ENCODE data around the gene UGT1A5. TPM values are rescaled to one million over a fixed set of nuclear protein-coding genes. Genes with fewer than 3 reads are reported as not detected.

The UGT1A5 gene
- total and polyA plus RNA-seq, 2 of the 4 experiments (the other 2 are of a cell fraction) = not detected

DNA sequence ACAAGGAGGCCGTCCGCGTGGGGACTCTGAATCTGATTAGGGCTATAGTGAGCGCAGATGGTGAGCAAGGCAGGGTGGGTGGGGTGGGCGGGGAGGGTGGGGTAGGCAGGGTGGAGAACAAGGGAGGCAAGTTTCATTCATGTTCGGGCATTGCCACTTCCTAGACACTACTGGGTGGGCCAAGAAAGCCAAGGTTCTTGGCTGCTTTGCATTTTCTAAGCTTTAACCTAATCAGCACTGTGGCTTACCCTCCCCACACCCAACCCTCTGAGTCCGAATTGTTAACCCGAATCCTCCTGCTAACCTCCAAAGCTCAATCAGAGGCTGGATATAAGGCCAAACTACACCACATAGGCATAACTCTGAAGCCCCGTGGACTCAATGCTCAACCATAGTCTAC, 83.5 kb downstream of the UGT1A5 start:
- Histone ChIP-seq H3K36me3 (ENCODE audit: control insufficient read depth, insufficient read depth, low read length) (no peaks in the 10 kb centered on the region), H2AK9ac (replicated peaks; ENCODE audit: low read depth, low read length, poor library complexity) (no peak overlapping the region), H3K4me1 (ENCODE audit: control insufficient read depth, insufficient read depth, low read length) (no peaks in the 10 kb centered on the region), H3K4me2 (ENCODE audit: low read depth, low read length) (no peak overlapping the region), H4K91ac (ENCODE audit: insufficient read depth, low read depth, low read length) (no peak overlapping the region), H4K8ac (ENCODE audit: low read depth in 2 of 2, low read length in 2 of 2) (no peak overlapping the region), H3K56ac (ENCODE audit: extremely low read depth, insufficient read depth, low read length) (no peak overlapping the region), H2BK15ac (ENCODE audit: low read depth, low read length) (no peak overlapping the region), H3K27ac (ENCODE audit: insufficient read depth, low read length) (no peak overlapping the region), H3K9me3 (ENCODE audit: control insufficient read depth, insufficient read depth, low read length) (no peaks in the 10 kb centered on the region; the same call in 1 of the 2 replicates), H2BK5ac (ENCODE audit: low read depth, low read length, poor library complexity, severe bottlenecking) (no peak overlapping the region), H3K18ac (ENCODE audit: low read depth, low read length) (no peak overlapping the region), H2AFZ (replicated peaks; ENCODE audit: low read length, poor library complexity) (no peak overlapping the region), H3K9ac (ENCODE audit: low read depth, low read length) (no peak overlapping the region), H2AK5ac (ENCODE audit: low read depth, low read length) (no peak overlapping the region), H3K4me3 (ENCODE audit: insufficient read depth, low read depth, low read length) (no peak overlapping the region), H3K27me3 (ENCODE audit: control insufficient read depth, insufficient read depth, low read length) (peaks cover 6% of the 10 kb centered on the region), H3K14ac (replicated peaks; ENCODE audit: low read depth, low read length) (no peak overlapping the region), H4K5ac (ENCODE audit: low read depth, low read length) (no peak overlapping the region), H3K79me1 (ENCODE audit: low read depth in 1 of 2, low read length in 2 of 2) (no peaks in the 10 kb centered on the region), H2BK120ac (ENCODE audit: low read depth, low read length) (no peak overlapping the region), H2BK20ac (ENCODE audit: low read depth, low read length) (no peak overlapping the region), H4K20me1 (ENCODE audit: insufficient read depth, low read length) (no peaks in the 10 kb centered on the region), H3K9me1 (ENCODE audit: insufficient read depth, low read length) (no peaks in the 10 kb centered on the region), H3K23ac (ENCODE audit: low read depth, low read length) (no peak overlapping the region), H3K4ac (ENCODE audit: low read depth, low read length) (no peak overlapping the region)
- CTCF ChIA-PET = no interaction called here
- in situ Hi-C loops (cut with MboI; ENCODE audit: low sequenced_read_pairs) (no loop called here), dilution Hi-C loops (cut with HindIII; ENCODE audit: low sequenced_read_pairs, unreplicated experiment) (no loop called here), intact Hi-C loops (cut with micrococcal nuclease) (no loop called here)
- DNase-seq = no peak
- POLR2A ChIA-PET (ENCODE audit: unreplicated experiment) = no interaction called here
- 50% methylated on average over 2 of the region's 9 CpGs; no CpG with 5 or more reads in 1 of the 2 experiments for WGBS, 2 experiments (ENCODE audit: extremely low coverage in 2 of 2, insufficient read length in 1 of 2)
- BruUV-seq (replicated peaks) = no TSS peak
- ATAC-seq (ENCODE audit: low read depth) = no peak
- no peak for TF ChIP-seq MAZ (IDR thresholded peaks at IDR 0.05; ENCODE audit: borderline replicate concordance, low read depth, low read length)
- TF ChIP-seq CHD1 (IDR thresholded peaks at IDR 0.05; ENCODE audit: low read depth, low read length) = no peak
- TF ChIP-seq, protein P1, sequence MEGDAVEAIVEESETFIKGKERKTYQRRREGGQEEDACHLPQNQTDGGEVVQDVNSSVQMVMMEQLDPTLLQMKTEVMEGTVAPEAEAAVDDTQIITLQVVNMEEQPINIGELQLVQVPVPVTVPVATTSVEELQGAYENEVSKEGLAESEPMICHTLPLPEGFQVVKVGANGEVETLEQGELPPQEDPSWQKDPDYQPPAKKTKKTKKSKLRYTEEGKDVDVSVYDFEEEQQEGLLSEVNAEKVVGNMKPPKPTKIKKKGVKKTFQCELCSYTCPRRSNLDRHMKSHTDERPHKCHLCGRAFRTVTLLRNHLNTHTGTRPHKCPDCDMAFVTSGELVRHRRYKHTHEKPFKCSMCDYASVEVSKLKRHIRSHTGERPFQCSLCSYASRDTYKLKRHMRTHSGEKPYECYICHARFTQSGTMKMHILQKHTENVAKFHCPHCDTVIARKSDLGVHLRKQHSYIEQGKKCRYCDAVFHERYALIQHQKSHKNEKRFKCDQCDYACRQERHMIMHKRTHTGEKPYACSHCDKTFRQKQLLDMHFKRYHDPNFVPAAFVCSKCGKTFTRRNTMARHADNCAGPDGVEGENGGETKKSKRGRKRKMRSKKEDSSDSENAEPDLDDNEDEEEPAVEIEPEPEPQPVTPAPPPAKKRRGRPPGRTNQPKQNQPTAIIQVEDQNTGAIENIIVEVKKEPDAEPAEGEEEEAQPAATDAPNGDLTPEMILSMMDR (conservative IDR thresholded peaks at IDR 0.05; ENCODE audit: low read depth, low read length) = no peak
- no peak for TF ChIP-seq MAFK (IDR thresholded peaks at IDR 0.05; ENCODE audit: low read depth, low read length)
- no peak for TF ChIP-seq BHLHE40 (IDR thresholded peaks at IDR 0.05; ENCODE audit: low read depth, low read length)
- TF ChIP-seq MXI1 (IDR thresholded peaks at IDR 0.05; ENCODE audit: borderline replicate concordance, low read depth, low read length) = no peak
- TF ChIP-seq, protein P2, sequence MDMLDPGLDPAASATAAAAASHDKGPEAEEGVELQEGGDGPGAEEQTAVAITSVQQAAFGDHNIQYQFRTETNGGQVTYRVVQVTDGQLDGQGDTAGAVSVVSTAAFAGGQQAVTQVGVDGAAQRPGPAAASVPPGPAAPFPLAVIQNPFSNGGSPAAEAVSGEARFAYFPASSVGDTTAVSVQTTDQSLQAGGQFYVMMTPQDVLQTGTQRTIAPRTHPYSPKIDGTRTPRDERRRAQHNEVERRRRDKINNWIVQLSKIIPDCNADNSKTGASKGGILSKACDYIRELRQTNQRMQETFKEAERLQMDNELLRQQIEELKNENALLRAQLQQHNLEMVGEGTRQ (IDR thresholded peaks at IDR 0.05; ENCODE audit: low read depth, low read length) = no peak
- TF ChIP-seq CEBPB (IDR thresholded peaks at IDR 0.05; ENCODE audit: low read depth, low read length) = no peak
- TF ChIP-seq SMC3 (IDR thresholded peaks at IDR 0.05; ENCODE audit: low read depth, low read length) = no peak
- no peak for TF ChIP-seq RAD21 (IDR thresholded peaks at IDR 0.05; ENCODE audit: low read length)
- no peak for TF ChIP-seq POLR2A (IDR thresholded peaks at IDR 0.05; ENCODE audit: low read depth, low read length)
- no peak for TF ChIP-seq FOS (IDR thresholded peaks at IDR 0.05; ENCODE audit: low read depth, low read length)
- TF ChIP-seq RFX5 (IDR thresholded peaks at IDR 0.05; ENCODE audit: low read depth, low read length) = no peak
- TF ChIP-seq NFE2L2 (IDR thresholded peaks at IDR 0.05; ENCODE audit: low read depth, low read length) = no peak
- TF ChIP-seq RCOR1 (IDR thresholded peaks at IDR 0.05; ENCODE audit: insufficient replicate concordance, low read length) = no peak
- TF ChIP-seq, protein P3, sequence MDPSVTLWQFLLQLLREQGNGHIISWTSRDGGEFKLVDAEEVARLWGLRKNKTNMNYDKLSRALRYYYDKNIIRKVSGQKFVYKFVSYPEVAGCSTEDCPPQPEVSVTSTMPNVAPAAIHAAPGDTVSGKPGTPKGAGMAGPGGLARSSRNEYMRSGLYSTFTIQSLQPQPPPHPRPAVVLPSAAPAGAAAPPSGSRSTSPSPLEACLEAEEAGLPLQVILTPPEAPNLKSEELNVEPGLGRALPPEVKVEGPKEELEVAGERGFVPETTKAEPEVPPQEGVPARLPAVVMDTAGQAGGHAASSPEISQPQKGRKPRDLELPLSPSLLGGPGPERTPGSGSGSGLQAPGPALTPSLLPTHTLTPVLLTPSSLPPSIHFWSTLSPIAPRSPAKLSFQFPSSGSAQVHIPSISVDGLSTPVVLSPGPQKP (IDR thresholded peaks at IDR 0.05; ENCODE audit: borderline replicate concordance, low read depth, low read length) = no peak
